Natural killer cell (primary cell): Measurements from ENCODE around the gene SLC2A13. TPM values are rescaled to one million over a fixed set of nuclear protein-coding genes. Genes with fewer than 3 reads are reported as not detected.

Experiments
- ATAC-seq, 3 donors: fragments of 150-1000 bp in 2 of 3; fragments of 200-7000 bp in 1 of 3; cut with Tn5 transposase; 1 replicate in 1 of 3; 2 replicates in 2 of 3; pipeline ENCODE4 v1.10.0; 2021; ENCODE audit warnings: mild to moderate bottlenecking in 2 of 3, moderate library complexity in 2 of 3
- DNase-seq, 2 donors: peaks; one replicate each; pipeline versions ENCODE4 v3.0.0 to v3.0.0-alpha.2; 2013 to 2021; ENCODE audit warnings: mixed read lengths in 1 of 2
- H3K27ac ChIP-seq: one replicate; pipeline ENCODE4 v1.5.1; 2013; ENCODE audit warnings: mild to moderate bottlenecking, low read length
- H3K27me3 ChIP-seq: one replicate; pipeline ENCODE4 v1.6.1; 2013; ENCODE audit warnings: low read length; ENCODE audit not compliant: control insufficient read depth, insufficient read depth
- H3K36me3 ChIP-seq: one replicate; pipeline ENCODE4 v1.6.1; 2013; ENCODE audit warnings: low read length; ENCODE audit not compliant: control insufficient read depth, insufficient read depth
- H3K4me1 ChIP-seq: one replicate; pipeline ENCODE4 v1.6.1; 2013; ENCODE audit warnings: low read length; ENCODE audit not compliant: control insufficient read depth, insufficient read depth
- H3K4me3 ChIP-seq: one replicate; pipeline ENCODE4 v1.5.1; 2013; ENCODE audit warnings: low read length
- H3K9me3 ChIP-seq: one replicate; pipeline ENCODE4 v1.6.1; 2013; ENCODE audit warnings: low read length; ENCODE audit not compliant: control insufficient read depth, insufficient read depth
- H3K27ac Mint-ChIP-seq, 2 donors: one replicate each; pipeline ENCODE4 v1.8.0; 2022; ENCODE audit warnings: mild to moderate bottlenecking in 2 of 2, mixed read lengths in 2 of 2, moderate library complexity in 1 of 2
- H3K27me3 Mint-ChIP-seq, 2 donors: one replicate each; pipeline ENCODE4 v1.8.0; 2022; ENCODE audit warnings: low read depth in 2 of 2, mixed read lengths in 2 of 2
- H3K36me3 Mint-ChIP-seq: one replicate; pipeline ENCODE4 v1.8.0; 2022; ENCODE audit warnings: mixed read lengths
- H3K4me1 Mint-ChIP-seq, 2 donors: one replicate each; pipeline ENCODE4 v1.8.0; 2022; ENCODE audit warnings: mixed read lengths in 2 of 2
- H3K4me3 Mint-ChIP-seq: one replicate; pipeline ENCODE4 v1.8.0; 2022; ENCODE audit warnings: mild to moderate bottlenecking, moderate library complexity, mixed read lengths
- H3K9me3 Mint-ChIP-seq, 2 donors: one replicate each; pipeline ENCODE4 v1.8.0; 2022; ENCODE audit warnings: mixed read lengths in 2 of 2
- WGBS: methylation state at CpG from one replicate; pipeline ENCODE4 v1.1.7; 2013; ENCODE audit warnings: missing lambda C conversion rate; ENCODE audit not compliant: insufficient coverage; 5-methylcytosine and 5-hydroxymethylcytosine counted together
- intact Hi-C: fragments of 100-400 bp; cut with micrococcal nuclease; formaldehyde crosslinking; loops from one replicate; pipeline ENCODE4 v1.14.2; 2022
- total RNA-seq, 4 donors: library from RNA; stranded (reverse); fragments of 120-200 nt in 1 of 4; gene quantifications; one replicate each; pipeline versions ENCODE4 v1.2.3 to v1.2.4, GENCODE V29; 2013 to 2022
- TF ChIP-seq, protein P1 (sequence below): fragments of 200-600 bp; IDR thresholded peaks from one replicate; pipeline ENCODE4 v1.8.0; 2022; ENCODE audit warnings: antibody characterized with exemption

Gene SLC2A13
- total RNA-seq, 3 donors from 2014 or later (not counting 1 experiment from before 2014, with no cell fraction given), result 6.0 to 10.9 (median 8.7) TPM

DNA sequence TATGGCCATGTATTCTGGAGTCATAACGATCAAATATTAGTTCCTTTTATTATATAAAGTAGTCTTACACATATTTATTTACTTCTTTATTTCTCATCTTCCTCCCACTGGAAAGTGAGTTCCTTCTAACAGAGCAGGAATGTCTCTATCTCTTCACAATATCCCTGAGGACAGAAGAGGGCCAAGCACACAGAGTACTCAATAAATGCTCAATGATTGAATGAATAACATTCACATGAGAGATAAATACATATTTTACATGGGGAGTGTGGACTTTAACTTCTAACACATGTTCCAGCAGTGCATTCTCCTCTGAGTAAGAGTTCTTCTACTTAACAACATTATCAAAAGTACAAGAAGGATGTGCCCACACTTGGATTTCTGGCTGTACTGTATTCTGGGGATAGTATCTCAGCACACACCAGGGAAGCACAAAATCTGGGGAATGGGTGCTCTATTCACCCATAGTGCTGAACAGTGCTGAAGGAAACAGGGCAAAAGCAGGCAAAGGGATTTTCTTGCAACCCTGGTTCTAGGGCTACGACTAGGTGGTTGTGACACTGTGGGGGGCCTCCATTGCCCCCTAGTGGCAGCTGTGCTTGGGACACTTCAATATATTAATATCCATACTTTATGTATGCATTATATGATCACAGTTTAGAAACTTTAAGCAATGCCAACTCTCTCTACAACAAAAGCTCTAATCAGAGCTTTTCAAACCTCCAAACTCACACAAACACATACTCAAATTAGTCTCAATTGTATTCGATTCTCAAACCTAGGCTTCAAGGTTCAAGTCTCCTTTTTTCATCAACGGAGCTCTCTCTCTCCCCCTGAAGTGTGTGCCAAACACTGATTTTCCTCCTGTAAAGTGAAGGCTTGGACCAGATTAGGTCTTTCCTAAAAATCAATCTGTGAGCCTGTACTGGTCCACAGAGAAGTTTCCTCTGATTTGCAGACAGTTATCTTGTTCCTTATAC lies 115.5 kb downstream of the SLC2A13 start:
- no peaks in the 10 kb centered on the region for H3K36me3 ChIP-seq
- TF ChIP-seq, protein P1, sequence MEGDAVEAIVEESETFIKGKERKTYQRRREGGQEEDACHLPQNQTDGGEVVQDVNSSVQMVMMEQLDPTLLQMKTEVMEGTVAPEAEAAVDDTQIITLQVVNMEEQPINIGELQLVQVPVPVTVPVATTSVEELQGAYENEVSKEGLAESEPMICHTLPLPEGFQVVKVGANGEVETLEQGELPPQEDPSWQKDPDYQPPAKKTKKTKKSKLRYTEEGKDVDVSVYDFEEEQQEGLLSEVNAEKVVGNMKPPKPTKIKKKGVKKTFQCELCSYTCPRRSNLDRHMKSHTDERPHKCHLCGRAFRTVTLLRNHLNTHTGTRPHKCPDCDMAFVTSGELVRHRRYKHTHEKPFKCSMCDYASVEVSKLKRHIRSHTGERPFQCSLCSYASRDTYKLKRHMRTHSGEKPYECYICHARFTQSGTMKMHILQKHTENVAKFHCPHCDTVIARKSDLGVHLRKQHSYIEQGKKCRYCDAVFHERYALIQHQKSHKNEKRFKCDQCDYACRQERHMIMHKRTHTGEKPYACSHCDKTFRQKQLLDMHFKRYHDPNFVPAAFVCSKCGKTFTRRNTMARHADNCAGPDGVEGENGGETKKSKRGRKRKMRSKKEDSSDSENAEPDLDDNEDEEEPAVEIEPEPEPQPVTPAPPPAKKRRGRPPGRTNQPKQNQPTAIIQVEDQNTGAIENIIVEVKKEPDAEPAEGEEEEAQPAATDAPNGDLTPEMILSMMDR, result peak; percentile 79
- peak; percentile 38 to 70 for DNase-seq
- no peak overlapping the region for H3K27ac ChIP-seq
- no peaks in the 10 kb centered on the region for H3K9me3 ChIP-seq
- no peaks in the 10 kb centered on the region for H3K36me3 Mint-ChIP-seq
- H3K4me1 Mint-ChIP-seq, result peaks cover 0 to 20% of the 10 kb centered on the region in 2 donors
- no peak overlapping the region for H3K27ac Mint-ChIP-seq
- H3K4me1 ChIP-seq, result no peaks in the 10 kb centered on the region
- no peaks in the 10 kb centered on the region for H3K27me3 ChIP-seq
- no peak overlapping the region for H3K4me3 ChIP-seq
- H3K4me3 Mint-ChIP-seq, result no peak overlapping the region
- no peaks in the 10 kb centered on the region for H3K9me3 Mint-ChIP-seq
- intact Hi-C loops, result loop anchor here (1.0 kb wide), 1 partner anchor 672 kb away; no protein-coding TSS in a partner anchor
- peak; percentile 83 to 96 (median 89) for ATAC-seq
- 86% methylated on average over 2 of the region's 4 CpGs for WGBS
- H3K27me3 Mint-ChIP-seq, result no peaks in the 10 kb centered on the region

DNA sequence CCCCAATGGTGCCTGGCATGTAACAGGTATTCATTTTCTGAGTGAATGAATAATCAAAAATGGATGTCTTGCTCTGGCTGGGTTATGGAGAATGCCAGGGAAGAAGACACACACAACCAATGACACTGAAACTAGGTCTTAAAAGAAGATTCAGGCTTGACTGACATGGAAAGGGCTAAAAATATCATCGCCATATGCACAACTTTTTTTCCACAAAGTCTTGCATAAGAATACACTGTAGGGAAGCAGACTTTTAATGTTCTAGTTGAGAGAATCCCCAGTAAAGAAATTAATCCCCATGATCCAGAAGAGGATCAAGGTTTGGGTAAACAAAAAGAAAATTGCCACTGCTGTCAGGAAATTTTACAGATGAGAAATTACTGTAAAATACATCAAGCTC lies 116.4 kb downstream of the SLC2A13 start:
- TF ChIP-seq, protein P1, result no peak
- Mint-ChIP-seq H3K9me3 (no peaks in the 10 kb centered on the region), H3K27ac (no peak overlapping the region), H3K4me1 (peaks cover 0 to 20% of the 10 kb centered on the region in 2 donors), H3K27me3 (no peaks in the 10 kb centered on the region), H3K36me3 (no peaks in the 10 kb centered on the region), H3K4me3 (no peak overlapping the region)
- intact Hi-C loops, result no loop called here
- WGBS, result no CpG with 5 or more reads among the region's 1 CpG
- no peak for ATAC-seq
- Histone ChIP-seq H3K36me3 (no peaks in the 10 kb centered on the region), H3K9me3 (no peaks in the 10 kb centered on the region), H3K4me1 (no peaks in the 10 kb centered on the region), H3K27ac (no peak overlapping the region), H3K27me3 (no peaks in the 10 kb centered on the region), H3K4me3 (no peak overlapping the region)
- DNase-seq, result no peak

DNA sequence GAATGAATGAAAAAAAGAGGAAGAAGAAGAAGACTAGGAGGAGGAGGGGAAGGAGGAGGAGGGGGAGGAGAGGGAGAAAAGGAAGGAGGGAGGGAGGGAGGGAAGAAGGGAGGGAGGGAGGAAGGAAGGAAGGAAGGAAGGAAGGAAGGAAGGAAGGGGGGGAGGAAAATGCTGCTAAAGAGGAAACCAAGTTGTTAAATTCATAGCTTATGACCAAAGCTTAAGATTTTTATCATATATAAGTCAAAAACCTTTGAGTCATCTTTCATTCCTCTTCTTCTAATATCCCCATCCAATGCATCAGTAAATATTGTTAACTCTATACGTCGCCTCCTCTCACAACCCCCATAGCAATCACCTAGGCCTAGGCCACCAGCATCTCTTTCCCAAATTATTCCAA lies 117.3 kb downstream of the SLC2A13 start:
- H3K27ac Mint-ChIP-seq, result no peak overlapping the region
- Histone ChIP-seq H3K27me3 (no peaks in the 10 kb centered on the region), H3K9me3 (no peaks in the 10 kb centered on the region), H3K36me3 (no peaks in the 10 kb centered on the region), H3K27ac (no peak overlapping the region), H3K4me3 (no peak overlapping the region), H3K4me1 (no peaks in the 10 kb centered on the region)
- no peaks in the 10 kb centered on the region for H3K27me3 Mint-ChIP-seq
- no peaks in the 10 kb centered on the region for H3K9me3 Mint-ChIP-seq
- DNase-seq (no peak), ATAC-seq (no peak)
- no peak overlapping the region for H3K4me3 Mint-ChIP-seq
- peaks cover 0 to 20% of the 10 kb centered on the region in 2 donors for H3K4me1 Mint-ChIP-seq
- TF ChIP-seq, protein P1, result no peak
- intact Hi-C loops, result no loop called here
- 99% methylated on average over 2 of the region's 2 CpGs for WGBS
- no peaks in the 10 kb centered on the region for H3K36me3 Mint-ChIP-seq
